Tibial nerve (tissue), 3 donors: ENCODE data around the gene SP100.

Experiments used
- CTCF ChIP-seq, 5 experiments: fragments of 200-600 bp in 3 of 5; fragments of 450-650 bp in 2 of 5; sonication (generic) in 3 of 5; IDR thresholded peaks; one replicate each; pipeline ENCODE4 v1.5.1; 2016 to 2019; ENCODE audit warnings: antibody characterized with exemption in 5 of 5, mild to moderate bottlenecking in 3 of 5, moderate library complexity in 2 of 5
- POLR2A ChIP-seq, 2 donors: fragments of 450-650 bp; IDR thresholded peaks; one replicate each; pipeline ENCODE4 v1.6.1; 2017; ENCODE audit warnings: antibody characterized with exemption in 2 of 2, mild to moderate bottlenecking in 2 of 2, moderate library complexity in 2 of 2

GRCh38 chr2:230589497-230590015, 173.6 kb downstream of the SP100 start:
- TF ChIP-seq CTCF (IDR thresholded peaks at IDR 0.05): no peak
- no peak for TF ChIP-seq POLR2A (IDR thresholded peaks at IDR 0.05)
